HG03103 (cell line): ENCODE results near the gene RUVBL2.

Experiments
- ATAC-seq: cut with Tn5 transposase; IDR thresholded peaks from one replicate; pipeline ENCODE4 v1.9.1; 2021; ENCODE audit warnings: low read depth; ENCODE audit not compliant: unreplicated experiment

RUVBL2 gene

GRCh38 chr19:48963371-48964204 is 30.1 kb upstream of the RUVBL2 start:
- ATAC-seq, result no peak

GRCh38 chr19:48964205-48965039 is 29.3 kb upstream of the RUVBL2 start:
- ATAC-seq, result no peak

DNA sequence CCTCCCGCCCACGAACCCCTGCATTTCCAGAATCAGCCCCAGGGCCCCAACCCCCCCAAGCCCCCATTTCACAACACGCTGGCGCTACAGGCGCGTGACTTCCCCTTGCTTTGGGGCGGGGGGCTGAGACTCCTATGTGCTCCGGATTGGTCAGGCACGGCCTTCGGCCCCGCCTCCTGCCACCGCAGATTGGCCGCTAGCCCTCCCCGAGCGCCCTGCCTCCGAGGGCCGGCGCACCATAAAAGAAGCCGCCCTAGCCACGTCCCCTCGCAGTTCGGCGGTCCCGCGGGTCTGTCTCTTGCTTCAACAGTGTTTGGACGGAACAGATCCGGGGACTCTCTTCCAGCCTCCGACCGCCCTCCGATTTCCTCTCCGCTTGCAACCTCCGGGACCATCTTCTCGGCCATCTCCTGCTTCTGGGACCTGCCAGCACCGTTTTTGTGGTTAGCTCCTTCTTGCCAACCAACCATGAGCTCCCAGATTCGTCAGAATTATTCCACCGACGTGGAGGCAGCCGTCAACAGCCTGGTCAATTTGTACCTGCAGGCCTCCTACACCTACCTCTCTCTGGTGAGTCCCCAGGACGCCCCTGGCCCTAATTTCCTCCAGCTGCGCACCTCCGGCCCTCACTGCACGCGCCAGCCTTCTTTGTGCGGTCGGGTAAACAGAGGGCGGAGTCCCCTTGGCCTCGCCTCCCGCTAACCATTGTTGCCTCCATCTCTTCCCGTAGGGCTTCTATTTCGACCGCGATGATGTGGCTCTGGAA is 28.5 kb upstream of the RUVBL2 start, which contains the start of gene FTL:
FTL (plus strand) TSS at position 270 of the 766 bp plus-strand sequence; CDS start at position 469, 199 bp downstream.
- ATAC-seq, result peak; percentile 55

DNA sequence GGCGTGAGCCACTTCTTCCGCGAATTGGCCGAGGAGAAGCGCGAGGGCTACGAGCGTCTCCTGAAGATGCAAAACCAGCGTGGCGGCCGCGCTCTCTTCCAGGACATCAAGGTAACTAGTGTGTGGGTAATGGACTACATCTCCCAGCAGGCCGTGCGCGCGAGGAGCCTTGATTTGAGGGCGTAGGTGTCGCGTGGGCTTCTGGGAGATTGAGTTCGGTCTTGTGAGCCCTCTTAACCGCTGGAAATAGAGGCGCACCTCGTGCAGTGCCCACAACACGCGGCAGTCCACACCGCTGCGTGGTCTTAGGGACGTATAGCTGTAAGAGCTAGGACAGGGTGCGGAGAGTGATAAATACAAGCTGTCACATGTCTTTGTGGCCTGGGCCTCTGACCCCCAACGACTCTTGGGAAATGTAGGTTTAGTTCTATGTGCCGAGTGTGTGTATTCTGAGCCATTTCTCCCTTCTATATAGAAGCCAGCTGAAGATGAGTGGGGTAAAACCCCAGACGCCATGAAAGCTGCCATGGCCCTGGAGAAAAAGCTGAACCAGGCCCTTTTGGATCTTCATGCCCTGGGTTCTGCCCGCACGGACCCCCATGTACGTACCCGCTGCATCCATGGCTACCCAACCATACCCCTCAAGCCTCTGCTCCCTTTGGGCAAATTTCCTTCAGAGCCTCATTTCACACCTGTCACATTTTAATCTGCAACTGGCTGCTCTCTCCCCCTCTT is 27.7 kb upstream of the RUVBL2 start:
- no peak for ATAC-seq

DNA sequence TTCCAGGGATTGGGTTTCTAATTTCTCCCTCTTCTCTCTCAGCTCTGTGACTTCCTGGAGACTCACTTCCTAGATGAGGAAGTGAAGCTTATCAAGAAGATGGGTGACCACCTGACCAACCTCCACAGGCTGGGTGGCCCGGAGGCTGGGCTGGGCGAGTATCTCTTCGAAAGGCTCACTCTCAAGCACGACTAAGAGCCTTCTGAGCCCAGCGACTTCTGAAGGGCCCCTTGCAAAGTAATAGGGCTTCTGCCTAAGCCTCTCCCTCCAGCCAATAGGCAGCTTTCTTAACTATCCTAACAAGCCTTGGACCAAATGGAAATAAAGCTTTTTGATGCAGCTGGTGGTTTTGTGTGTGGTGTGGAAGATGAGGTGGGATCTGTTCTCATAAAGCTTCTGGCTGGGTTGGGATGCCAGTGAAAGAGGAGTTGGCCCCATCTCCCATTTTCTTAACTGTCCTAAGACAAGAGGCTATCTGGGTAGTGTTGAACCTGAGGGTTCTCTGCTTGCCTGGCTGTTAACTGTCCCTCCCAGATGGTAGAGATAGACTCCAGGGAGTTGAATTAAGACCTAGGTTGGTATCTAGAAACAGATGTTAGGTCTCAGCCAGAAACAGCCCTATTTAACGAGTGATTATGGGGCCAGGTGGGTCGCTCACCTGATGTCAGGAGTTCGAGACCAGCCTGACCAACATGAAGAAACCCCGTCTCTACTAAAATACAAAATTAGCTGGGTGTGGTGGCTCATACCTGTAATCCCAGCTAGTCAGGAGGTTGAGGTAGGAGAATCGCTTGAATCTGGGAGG is 26.9 kb upstream of the RUVBL2 start:
- no peak for ATAC-seq

GRCh38 chr19:48967346-48968178 is 26.1 kb upstream of the RUVBL2 start:
- no peak for ATAC-seq

GRCh38 chr19:48968179-48968661 is 25.5 kb upstream of the RUVBL2 start:
- ATAC-seq, result no peak

GRCh38 chr19:48968813-48969218 is 24.9 kb upstream of the RUVBL2 start:
- ATAC-seq, result no peak

DNA sequence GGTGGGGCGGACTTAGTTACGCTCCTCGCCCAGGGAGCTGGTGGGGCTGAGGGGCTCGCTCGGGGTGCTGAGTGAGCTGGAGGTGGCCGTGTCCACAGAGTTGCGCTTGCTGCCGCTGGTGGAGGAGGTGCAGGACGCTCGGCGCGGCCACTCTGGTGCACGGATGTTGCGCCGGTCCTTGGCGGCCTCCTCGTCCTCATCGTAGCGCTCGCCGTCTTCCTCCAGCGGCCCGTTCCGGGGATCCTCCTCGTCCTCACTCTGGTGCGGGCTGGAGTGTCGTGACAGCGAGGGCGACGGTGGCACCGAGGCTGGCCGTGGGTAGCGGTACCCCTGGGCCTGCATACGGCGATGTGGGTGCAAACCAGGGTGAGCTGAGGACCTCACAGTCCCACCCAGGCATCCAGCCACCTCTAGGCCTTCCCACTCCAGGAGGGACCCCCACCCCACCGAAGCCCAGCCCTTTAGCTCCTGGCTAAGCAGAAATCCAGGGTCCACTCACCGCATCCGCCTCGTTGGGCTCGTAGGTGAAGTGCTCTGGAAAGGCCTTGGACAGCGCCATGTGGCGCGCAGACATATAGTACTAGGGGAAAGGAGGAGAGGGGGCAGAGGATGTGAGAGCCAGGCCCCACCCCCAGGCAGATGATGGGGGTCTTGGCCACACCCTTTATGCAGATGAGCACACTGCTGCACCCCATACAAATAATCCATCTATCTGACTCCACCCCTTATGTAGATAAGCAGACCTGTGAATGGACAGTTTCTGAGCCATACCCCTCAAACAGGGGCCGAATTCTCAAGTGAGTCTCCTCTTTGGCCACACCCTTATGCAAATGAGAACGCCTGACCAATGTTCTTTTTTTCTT is 24.2 kb upstream of the RUVBL2 start:
- no peak for ATAC-seq

DNA sequence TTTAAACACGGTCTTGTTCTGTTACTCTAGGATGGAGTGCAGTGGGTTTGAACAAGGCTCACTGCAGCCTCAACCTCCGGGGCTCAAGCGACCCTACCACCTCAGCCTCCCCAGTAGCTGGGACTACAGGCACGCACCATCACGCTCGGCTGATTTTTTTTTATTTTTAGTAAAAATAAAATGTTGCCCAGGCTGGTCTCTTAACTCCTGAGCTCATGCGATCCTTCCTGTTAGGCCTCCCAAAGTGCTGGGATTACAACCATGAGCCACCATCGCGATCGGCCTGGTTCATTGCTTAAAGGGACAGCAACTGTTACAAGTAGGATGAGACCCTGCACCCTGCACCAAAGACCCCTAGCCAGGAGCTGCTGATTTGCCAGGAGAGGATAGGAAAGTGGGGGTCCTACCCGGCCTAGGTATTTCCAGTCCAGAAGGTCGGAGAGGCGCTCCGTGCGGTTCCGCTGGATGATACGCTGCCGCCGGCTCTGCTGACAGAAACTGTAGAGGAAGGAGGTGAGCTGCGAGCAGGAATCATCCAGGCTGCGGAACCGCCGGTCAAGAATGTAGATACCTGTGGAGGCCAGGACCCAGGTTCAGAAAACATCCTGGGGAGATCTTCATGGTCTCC is 23.4 kb upstream of the RUVBL2 start:
- ATAC-seq, result no peak

DNA sequence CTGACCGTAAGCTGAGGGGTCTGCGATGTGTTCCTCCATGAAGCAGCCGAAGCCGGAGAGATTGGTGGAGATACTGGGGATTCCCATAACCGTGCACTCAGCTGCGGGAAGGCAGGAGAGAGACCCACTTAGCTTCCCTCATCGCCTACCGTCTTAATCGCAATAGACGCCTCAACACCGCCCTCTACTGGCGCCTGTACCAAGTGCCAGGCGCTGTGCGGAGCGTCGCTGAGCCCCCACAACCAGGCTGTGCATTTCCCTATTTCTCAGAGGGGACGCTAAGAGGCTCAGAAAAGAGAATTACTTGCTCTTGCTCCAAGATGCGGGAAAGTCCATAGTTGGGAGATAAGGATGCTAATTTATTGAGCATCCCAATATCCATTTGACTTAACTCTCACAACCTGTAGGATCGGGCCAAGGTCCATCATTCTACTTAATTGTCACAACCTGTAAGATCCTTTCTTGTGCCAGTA is 22.7 kb upstream of the RUVBL2 start:
- no peak for ATAC-seq

GRCh38 chr19:48975947-48976847 is 17.5 kb upstream of the RUVBL2 start:
- ATAC-seq, result no peak

- no peak for ATAC-seq
Measured at GRCh38 chr19:48977061-48977460, 16.6 kb upstream of the RUVBL2 start.

DNA sequence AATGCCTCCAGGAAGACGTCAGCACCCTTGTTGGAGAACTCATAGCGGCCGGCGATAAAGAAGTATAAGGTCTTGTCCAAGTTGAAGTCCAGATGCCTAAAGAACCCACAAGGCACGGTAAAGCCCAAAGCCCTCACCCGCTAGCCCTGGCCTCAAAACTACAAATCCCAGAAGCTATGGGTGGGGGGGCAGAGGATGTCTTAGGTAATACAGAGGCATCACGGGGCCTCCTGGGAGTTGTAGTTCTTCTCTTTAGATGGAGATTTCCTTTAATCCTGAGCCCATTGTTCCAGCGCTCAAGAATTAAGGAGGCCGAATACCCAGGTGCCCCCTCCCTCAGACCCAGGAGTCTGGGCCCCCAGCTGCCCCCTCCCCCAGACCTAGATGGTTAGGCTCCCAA is 11.4 kb upstream of the RUVBL2 start:
- no peak for ATAC-seq

DNA sequence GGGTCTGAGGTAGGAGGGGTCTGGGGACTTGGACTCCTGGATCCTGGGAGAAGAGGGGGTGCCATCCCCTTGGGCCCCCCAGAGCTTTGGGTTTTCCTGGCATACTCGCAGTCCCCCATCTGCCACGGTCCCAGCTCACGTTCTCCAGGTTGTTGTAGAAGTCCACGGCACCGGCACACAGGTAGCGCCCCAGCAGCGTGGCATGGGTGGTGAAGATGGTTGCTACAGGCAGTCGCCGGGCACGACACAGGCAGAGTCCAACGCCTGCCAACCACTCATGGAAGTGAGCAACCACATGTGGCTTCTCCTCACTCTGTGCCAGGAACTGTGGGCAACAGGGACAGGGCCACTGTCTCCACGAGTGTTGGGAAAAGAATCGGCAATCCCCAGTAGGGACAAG is 8.0 kb upstream of the RUVBL2 start:
- ATAC-seq, result no peak

DNA sequence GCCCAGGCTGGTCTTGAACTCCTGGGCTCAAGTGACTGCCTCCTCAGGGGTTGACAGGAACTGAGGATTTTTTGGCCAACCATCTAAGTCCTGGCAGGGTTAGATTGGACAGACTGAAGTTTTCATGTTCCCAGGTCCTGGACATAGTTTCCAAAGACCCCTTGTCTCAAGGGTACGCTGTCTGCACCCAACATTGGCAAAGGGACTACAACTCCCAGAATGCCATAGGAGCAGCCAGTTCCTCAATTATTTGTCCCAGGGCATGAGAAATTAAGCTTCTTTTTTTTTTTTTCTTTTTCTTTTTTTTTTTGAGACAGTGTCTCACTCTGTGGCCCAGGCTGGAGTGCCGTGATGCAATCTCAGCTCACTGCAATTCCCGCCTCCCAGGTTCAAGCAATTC is 7.5 kb upstream of the RUVBL2 start:
- ATAC-seq, result no peak
